Epithelial cell of proximal tubule (primary cell): ENCODE data around the gene ASPDH. TPM values are rescaled to one million over a fixed set of nuclear protein-coding genes. Genes with fewer than 3 reads are reported as not detected.

ENCODE experiments used
- DNase-seq: peaks from one replicate; pipeline ENCODE4 v3.0.0-alpha.2; 2011; ENCODE audit warnings: low read depth
- H3K4me3 ChIP-seq: 2 replicates; pipeline ENCODE4 v1.5.1; 2011; ENCODE audit warnings: low read depth, mild to moderate bottlenecking, low read length
- CTCF ChIP-seq: conservative IDR thresholded peaks from 2 replicates; pipeline ENCODE4 v1.5.1; 2012; ENCODE audit warnings: low read depth, mild to moderate bottlenecking, low read length
- total RNA-seq: library from RNA; depleted of rRNA; stranded (reverse); fragments of >200 nt; gene quantifications from 2 replicates; pipeline ENCODE4 v1.2.3, GENCODE V29; 2015

Gene ASPDH
- total RNA-seq = not detected in 2 replicates

GRCh38 chr19:50513746-50514345 lies at the start of gene ASPDH:
Gene ASPDH, minus strand, starts transcription at chr19:50513913. Its CDS starts 90 bp downstream, at chr19:50513823.
- no peak within 1 kb of the TSS for H3K4me3 ChIP-seq
- TF ChIP-seq CTCF = no peak
- DNase-seq = no peak

GRCh38 chr19:50562996-50563395 lies 49.3 kb upstream of the ASPDH start:
- no peak for DNase-seq
- H3K4me3 ChIP-seq = no peak overlapping the region
- TF ChIP-seq CTCF = no peak

- no peak for TF ChIP-seq CTCF
- H3K4me3 ChIP-seq = no peak overlapping the region
- DNase-seq = no peak
These were observed 48.6 kb upstream of the ASPDH start for GRCh38 chr19:50562329-50562728.

- H3K4me3 ChIP-seq = no peak overlapping the region
- no peak for TF ChIP-seq CTCF
- no peak for DNase-seq
These were observed 45.9 kb upstream of the ASPDH start for GRCh38 chr19:50559636-50560035.

GRCh38 chr19:50558449-50558848 lies 44.7 kb upstream of the ASPDH start:
- DNase-seq = no peak
- H3K4me3 ChIP-seq = no peak overlapping the region
- no peak for TF ChIP-seq CTCF

GRCh38 chr19:50558039-50558438 lies 44.3 kb upstream of the ASPDH start:
- no peak for TF ChIP-seq CTCF
- no peak for DNase-seq
- no peak overlapping the region for H3K4me3 ChIP-seq

- no peak for TF ChIP-seq CTCF
These were observed 43.4 kb upstream of the ASPDH start for GRCh38 chr19:50557009-50557613.

More at GRCh38 chr19:50557009-50557613, 43.4 kb upstream of the ASPDH start:
- no peak overlapping the region for H3K4me3 ChIP-seq
- no peak for DNase-seq
